Measurements from ENCODE around the gene TROAP. TPM values are rescaled to one million over a fixed set of nuclear protein-coding genes. Genes with fewer than 3 reads are reported as not detected.
A peak's percentile ranks its signal among the peaks of the same experiment; 100 is the strongest.
"Not testable (repeated sequence)": the region's sequence is repeated elsewhere in the genome, so short reads cannot be mapped to it uniquely, and the experiment has no call there.

The TROAP gene
- total RNA-seq, 8 experiments from 2014 or later, result 0.61 to 43.1 (median 2.8) TPM

- Histone ChIP-seq H3K4me3 (peak overlapping the region; percentile 78 to 99 (median 86)), H3K27ac (peak overlapping the region in 1 of 2 donors; percentile 15), H3K4me1 (replicated peaks in 1 of 2) (peaks cover 0 to 11% of the 10 kb centered on the region in 2 donors)
- in situ Hi-C loops (cut with MboI; ENCODE audit: low pct_unique_long_range_greater_than_20kb in 2 of 9, low sequenced_read_pairs in 9 of 9, unreplicated experiment in 9 of 9), result loop anchor here in 8 of 9 experiments (10.0 to 25.0 kb wide), 4 partner anchors 137 to 169 kb away; partner anchors contain the start of gene KCNH3 (in 2 of the 8)
- ATAC-seq (replicated peaks in 6 of 8), result no peak
- WGBS, 10 experiments, result 0 to 11% (median 0%) methylated on average over 1 to 3 of the region's 3 CpGs
Measured at GRCh38 chr12:49368240-49368600, 45.2 kb downstream of the TROAP start.

GRCh38 chr12:49369411-49370145 lies 46.5 kb downstream of the TROAP start:
- no peak for ATAC-seq (replicated peaks in 6 of 8)
- in situ Hi-C loops (cut with MboI; ENCODE audit: low pct_unique_long_range_greater_than_20kb in 2 of 9, low sequenced_read_pairs in 9 of 9, unreplicated experiment in 9 of 9), result loop anchor here in 8 of 9 experiments (10.0 to 25.0 kb wide), 4 partner anchors 135 to 168 kb away; partner anchors contain the start of gene KCNH3 (in 2 of the 8)
- Histone ChIP-seq H3K4me1 (replicated peaks in 1 of 2) (peaks cover 0 to 11% of the 10 kb centered on the region in 2 donors), H3K27ac (no peak overlapping the region), H3K4me3 (no peak overlapping the region)
- 22 to 100% (median 73%) methylated on average over 1 to 5 of the region's 6 CpGs for WGBS, 10 experiments

- in situ Hi-C loops (cut with MboI; ENCODE audit: low pct_unique_long_range_greater_than_20kb in 2 of 9, low sequenced_read_pairs in 9 of 9, unreplicated experiment in 9 of 9), result loop anchor here in 6 of 9 experiments (25.0 kb wide), 2 partner anchors 142 to 167 kb away; partner anchors contain the start of gene KCNH3 (in 2 of the 6)
- WGBS, 10 experiments, result 80 to 100% (median 99%) methylated on average over 3 to 5 of the region's 6 CpGs; no CpG with 5 or more reads in 2 of the 10 experiments
- ATAC-seq (replicated peaks in 6 of 8), result no peak
- H3K4me1 ChIP-seq (replicated peaks in 1 of 2), result peaks cover 0 to 11% of the 10 kb centered on the region in 2 donors
- H3K27ac ChIP-seq, result no peak overlapping the region
- no peak overlapping the region for H3K4me3 ChIP-seq
Measured at GRCh38 chr12:49370539-49370938, 47.5 kb downstream of the TROAP start.

- Histone ChIP-seq H3K4me3 (no peak overlapping the region), H3K4me1 (replicated peaks in 1 of 2) (no peaks in the 10 kb centered on the region), H3K27ac (no peak overlapping the region)
- no peak for ATAC-seq (replicated peaks in 6 of 8)
- WGBS, 10 experiments, result 67 to 100% (median 100%) methylated on average over 1 of the region's 1 CpG; no CpG with 5 or more reads in 5 of the 10 experiments
- in situ Hi-C loops (cut with MboI; ENCODE audit: low pct_unique_long_range_greater_than_20kb in 2 of 9, low sequenced_read_pairs in 9 of 9, unreplicated experiment in 9 of 9), result no loop called here
Measured at GRCh38 chr12:49375406-49375805, 52.4 kb downstream of the TROAP start.

- in situ Hi-C loops (cut with MboI; ENCODE audit: low pct_unique_long_range_greater_than_20kb in 2 of 9, low sequenced_read_pairs in 9 of 9, unreplicated experiment in 9 of 9), result no loop called here
- Histone ChIP-seq H3K27ac (no peak overlapping the region), H3K4me3 (no peak overlapping the region), H3K4me1 (replicated peaks in 1 of 2) (no peaks in the 10 kb centered on the region)
- ATAC-seq (replicated peaks in 6 of 8), result no peak
- WGBS, 10 experiments, result 53 to 100% (median 93%) methylated on average over 1 to 2 of the region's 2 CpGs; no CpG with 5 or more reads in 2 of the 10 experiments
Measured at GRCh38 chr12:49377386-49377785, 54.3 kb downstream of the TROAP start.

GRCh38 chr12:49380184-49380583 lies 57.1 kb downstream of the TROAP start:
- H3K4me1 ChIP-seq (replicated peaks in 1 of 2); in situ Hi-C loops (cut with MboI; ENCODE audit: low pct_unique_long_range_greater_than_20kb in 2 of 9, low sequenced_read_pairs in 9 of 9, unreplicated experiment in 9 of 9); ATAC-seq (replicated peaks in 6 of 8); H3K4me3 ChIP-seq; H3K27ac ChIP-seq: not testable (repeated sequence)
- WGBS, 10 experiments, result 80 to 100% (median 100%) methylated on average over 1 to 8 of the region's 9 CpGs; no CpG with 5 or more reads in 5 of the 10 experiments

Other genes with a start within 250 kb of the TROAP start
- under 1 TPM in 7 of 8 experiments, not detected in 1; 0.09 to 0.62 (median 0.13) TPM for gene DHH, start 228.5 kb upstream of the TROAP start, total RNA-seq
- 10 to 100 TPM; 27.6 to 85.8 (median 67.2) TPM for gene LMBR1L, start 212.4 kb upstream of the TROAP start, total RNA-seq
- gene TUBA1B, start 191.9 kb upstream of the TROAP start, total RNA-seq, result 1,000 to 10,000 TPM in 2 of 8 experiments, 100 to 1,000 TPM in 6; 402 to 1,651 (median 697) TPM
- 1,000 to 10,000 TPM in 5 of 8 experiments, 100 to 1,000 TPM in 3; 158 to 5,477 (median 3,358) TPM for gene TUBA1A, start 134.2 kb upstream of the TROAP start, total RNA-seq
- 100 to 1,000 TPM in 6 of 8 experiments, 10 to 100 TPM in 2; 54.3 to 256 (median 152) TPM for gene TUBA1C, start 58.2 kb upstream of the TROAP start, total RNA-seq
- 10 to 100 TPM in 2 of 8 experiments, 1 to 10 TPM in 4, under 1 TPM in 1, not detected in 1; 0.41 to 29.5 (median 5.4) TPM for gene PRPH, start 28.1 kb upstream of the TROAP start, total RNA-seq
- 10 to 100 TPM in 2 of 8 experiments, 1 to 10 TPM in 4, under 1 TPM in 1, not detected in 1; 0.15 to 25.4 (median 7.5) TPM for gene C1QL4, start 13.9 kb downstream of the TROAP start, total RNA-seq
- 10 to 100 TPM in 1 of 8 experiments, 1 to 10 TPM in 6, under 1 TPM in 1; 0.92 to 11.8 (median 1.9) TPM for gene DNAJC22, start 23.6 kb downstream of the TROAP start, total RNA-seq
- gene SPATS2, start 44.2 kb downstream of the TROAP start, total RNA-seq, result 10 to 100 TPM; 14.9 to 39.9 (median 25.8) TPM
- 1 to 10 TPM in 4 of 8 experiments, under 1 TPM in 4; 0.10 to 1.6 (median 1.0) TPM for gene KCNH3, start 215.8 kb downstream of the TROAP start, total RNA-seq
- gene MCRS1, start 244.9 kb downstream of the TROAP start, total RNA-seq, result 10 to 100 TPM; 30.4 to 72.3 (median 47.0) TPM

All from motor neuron (in vitro differentiated cells).